Dendritic cell treated with granulocyte-macrophage colony-stimulating factor and Interleukin-4, amounts not matched to agents 40 ng/mL and 50 ng/mL, for 4 days (primary cell): ENCODE results near the gene DICER1.
A peak's percentile ranks its signal among the peaks of the same experiment; 100 is the strongest.
"Not testable (repeated sequence)": the region's sequence is repeated elsewhere in the genome, so short reads cannot be mapped to it uniquely, and the experiment has no call there.

Experiments used
- H3K27ac Mint-ChIP-seq: one replicate; pipeline ENCODE4 v1.8.0; 2022; ENCODE audit warnings: mild to moderate bottlenecking, mixed read lengths
- H3K27me3 Mint-ChIP-seq: one replicate; pipeline ENCODE4 v1.8.0; 2022; ENCODE audit warnings: mild to moderate bottlenecking, mixed read lengths
- H3K36me3 Mint-ChIP-seq: one replicate; pipeline ENCODE4 v1.8.0; 2022; ENCODE audit warnings: low read depth, mixed read lengths
- H3K4me1 Mint-ChIP-seq: one replicate; pipeline ENCODE4 v1.8.0; 2022; ENCODE audit warnings: low read depth, mixed read lengths
- H3K4me3 Mint-ChIP-seq: one replicate; pipeline ENCODE4 v1.8.0; 2022; ENCODE audit warnings: mild to moderate bottlenecking, moderate library complexity, mixed read lengths
- H3K9me3 Mint-ChIP-seq: one replicate; pipeline ENCODE4 v1.8.0; 2022; ENCODE audit warnings: mixed read lengths
- intact Hi-C: fragments of 100-400 bp; cut with micrococcal nuclease; formaldehyde crosslinking; loops from one replicate; pipeline ENCODE4 v1.15.0; 2022

DICER1 gene

GRCh38 chr14:95157327-95158189, at the start of gene DICER1:
Gene DICER1, minus strand, starts transcription at chr14:95157529. Its CDS starts 24,071 bp downstream, at chr14:95133458.
- Mint-ChIP-seq H3K36me3 (peaks cover 6% of the 10 kb centered on the region), H3K4me1 (peaks cover 66% of the 10 kb centered on the region), H3K4me3 (peak within 1 kb of the TSS; percentile 85), H3K27ac (peak within 1 kb of the TSS; percentile 98), H3K9me3 (no peaks in the 10 kb centered on the region), H3K27me3 (no peaks in the 10 kb centered on the region)
- intact Hi-C loops = loop anchor here (2.0 to 10.0 kb wide), 3 partner anchors 15 to 1347 kb away; partner anchors contain the start of genes CLMN and PAPOLA

- Mint-ChIP-seq H3K4me1 (no peaks in the 10 kb centered on the region), H3K9me3 (peaks cover 10% of the 10 kb centered on the region), H3K36me3 (peaks cover 62% of the 10 kb centered on the region), H3K27ac (no peak overlapping the region), H3K27me3 (no peaks in the 10 kb centered on the region), H3K4me3 (no peak overlapping the region)
- intact Hi-C loops = no loop called here
Observed at GRCh38 chr14:95206534-95206933, 49.2 kb upstream of the DICER1 start.

GRCh38 chr14:95204705-95205104, 47.4 kb upstream of the DICER1 start:
- H3K36me3 Mint-ChIP-seq = peaks cover 55% of the 10 kb centered on the region
- no peak overlapping the region for H3K27ac Mint-ChIP-seq
- no peaks in the 10 kb centered on the region for H3K27me3 Mint-ChIP-seq
- H3K4me3 Mint-ChIP-seq = no peak overlapping the region
- no peaks in the 10 kb centered on the region for H3K4me1 Mint-ChIP-seq
- peaks cover 10% of the 10 kb centered on the region for H3K9me3 Mint-ChIP-seq
- intact Hi-C loops = no loop called here

GRCh38 chr14:95201745-95202144, 44.4 kb upstream of the DICER1 start:
- H3K36me3 Mint-ChIP-seq = peaks cover 43% of the 10 kb centered on the region
- intact Hi-C loops, H3K4me3 Mint-ChIP-seq, H3K4me1 Mint-ChIP-seq, H3K27me3 Mint-ChIP-seq, H3K27ac Mint-ChIP-seq: not testable (repeated sequence)
- H3K9me3 Mint-ChIP-seq = peaks cover 10% of the 10 kb centered on the region

- Mint-ChIP-seq H3K27ac (no peak overlapping the region), H3K36me3 (peaks cover 38% of the 10 kb centered on the region), H3K4me1 (peaks cover 11% of the 10 kb centered on the region), H3K4me3 (no peak overlapping the region), H3K9me3 (peaks cover 4% of the 10 kb centered on the region), H3K27me3 (no peaks in the 10 kb centered on the region)
- intact Hi-C loops = no loop called here
Observed at GRCh38 chr14:95200404-95200803, 43.1 kb upstream of the DICER1 start.

GRCh38 chr14:95199298-95199983, 42.1 kb upstream of the DICER1 start:
- Mint-ChIP-seq H3K27ac (no peak overlapping the region), H3K27me3 (no peaks in the 10 kb centered on the region), H3K4me3 (no peak overlapping the region), H3K36me3 (peaks cover 37% of the 10 kb centered on the region), H3K4me1 (peaks cover 11% of the 10 kb centered on the region), H3K9me3 (no peaks in the 10 kb centered on the region)
- intact Hi-C loops = loop anchor here (5.0 kb wide), 1 partner anchor 47 kb away; no protein-coding TSS in a partner anchor

- no peaks in the 10 kb centered on the region for H3K9me3 Mint-ChIP-seq
- H3K4me1 Mint-ChIP-seq = peaks cover 11% of the 10 kb centered on the region
- intact Hi-C loops = loop anchor here (5.0 kb wide), 1 partner anchor 46 kb away; no protein-coding TSS in a partner anchor
- no peak overlapping the region for H3K4me3 Mint-ChIP-seq
- peaks cover 37% of the 10 kb centered on the region for H3K36me3 Mint-ChIP-seq
- H3K27ac Mint-ChIP-seq = no peak overlapping the region
- H3K27me3 Mint-ChIP-seq = no peaks in the 10 kb centered on the region
Observed at GRCh38 chr14:95198320-95198719, 41.0 kb upstream of the DICER1 start.

GRCh38 chr14:95197551-95197950, 40.2 kb upstream of the DICER1 start:
- H3K4me3 Mint-ChIP-seq = no peak overlapping the region
- intact Hi-C loops = loop anchor here (5.0 kb wide), 1 partner anchor 45 kb away; no protein-coding TSS in a partner anchor
- no peak overlapping the region for H3K27ac Mint-ChIP-seq
- peaks cover 11% of the 10 kb centered on the region for H3K4me1 Mint-ChIP-seq
- H3K36me3 Mint-ChIP-seq = peaks cover 31% of the 10 kb centered on the region
- no peaks in the 10 kb centered on the region for H3K9me3 Mint-ChIP-seq
- H3K27me3 Mint-ChIP-seq = no peaks in the 10 kb centered on the region

GRCh38 chr14:95196826-95197545, 39.7 kb upstream of the DICER1 start:
- H3K36me3 Mint-ChIP-seq = peaks cover 26% of the 10 kb centered on the region
- peaks cover 11% of the 10 kb centered on the region for H3K4me1 Mint-ChIP-seq
- no peaks in the 10 kb centered on the region for H3K9me3 Mint-ChIP-seq
- H3K27me3 Mint-ChIP-seq = no peaks in the 10 kb centered on the region
- intact Hi-C loops = loop anchor here (5.0 kb wide), 1 partner anchor 45 kb away; no protein-coding TSS in a partner anchor
- no peak overlapping the region for H3K4me3 Mint-ChIP-seq
- no peak overlapping the region for H3K27ac Mint-ChIP-seq

GRCh38 chr14:95196268-95196667, 38.9 kb upstream of the DICER1 start:
- peaks cover 28% of the 10 kb centered on the region for H3K36me3 Mint-ChIP-seq
- intact Hi-C loops = loop anchor here (5.0 kb wide), 1 partner anchor 44 kb away; no protein-coding TSS in a partner anchor
- no peak overlapping the region for H3K27ac Mint-ChIP-seq
- no peaks in the 10 kb centered on the region for H3K9me3 Mint-ChIP-seq
- H3K4me1 Mint-ChIP-seq = peaks cover 17% of the 10 kb centered on the region
- H3K4me3 Mint-ChIP-seq = no peak overlapping the region
- no peaks in the 10 kb centered on the region for H3K27me3 Mint-ChIP-seq

- Mint-ChIP-seq H3K27ac (peak overlapping the region; percentile 4), H3K9me3 (no peaks in the 10 kb centered on the region), H3K4me3 (no peak overlapping the region), H3K4me1 (peaks cover 30% of the 10 kb centered on the region), H3K27me3 (no peaks in the 10 kb centered on the region), H3K36me3 (peaks cover 40% of the 10 kb centered on the region)
- intact Hi-C loops = loop anchor here (5.0 kb wide), 1 partner anchor 43 kb away; no protein-coding TSS in a partner anchor
Observed at GRCh38 chr14:95195031-95195430, 37.7 kb upstream of the DICER1 start.

GRCh38 chr14:95193081-95193480, 35.8 kb upstream of the DICER1 start:
- Mint-ChIP-seq H3K36me3 (peaks cover 39% of the 10 kb centered on the region), H3K27ac (no peak overlapping the region), H3K4me1 (peaks cover 40% of the 10 kb centered on the region), H3K27me3 (no peaks in the 10 kb centered on the region), H3K4me3 (no peak overlapping the region), H3K9me3 (peaks cover 5% of the 10 kb centered on the region)
- intact Hi-C loops = no loop called here

GRCh38 chr14:95192311-95192710, 35.0 kb upstream of the DICER1 start:
- H3K4me3 Mint-ChIP-seq = no peak overlapping the region
- no peaks in the 10 kb centered on the region for H3K27me3 Mint-ChIP-seq
- peaks cover 43% of the 10 kb centered on the region for H3K36me3 Mint-ChIP-seq
- intact Hi-C loops = no loop called here
- peaks cover 48% of the 10 kb centered on the region for H3K4me1 Mint-ChIP-seq
- peaks cover 9% of the 10 kb centered on the region for H3K9me3 Mint-ChIP-seq
- H3K27ac Mint-ChIP-seq = no peak overlapping the region
